ENCODE data around the gene PRR16. TPM values are rescaled to one million over a fixed set of nuclear protein-coding genes. Genes with fewer than 3 reads are reported as not detected.
"Not testable (repeated sequence)": the region's sequence is repeated elsewhere in the genome, so short reads cannot be mapped to it uniquely, and the experiment has no call there.

Gene PRR16
- 19.3 TPM for polyA plus RNA-seq (ENCODE audit: insufficient read length)

DNA sequence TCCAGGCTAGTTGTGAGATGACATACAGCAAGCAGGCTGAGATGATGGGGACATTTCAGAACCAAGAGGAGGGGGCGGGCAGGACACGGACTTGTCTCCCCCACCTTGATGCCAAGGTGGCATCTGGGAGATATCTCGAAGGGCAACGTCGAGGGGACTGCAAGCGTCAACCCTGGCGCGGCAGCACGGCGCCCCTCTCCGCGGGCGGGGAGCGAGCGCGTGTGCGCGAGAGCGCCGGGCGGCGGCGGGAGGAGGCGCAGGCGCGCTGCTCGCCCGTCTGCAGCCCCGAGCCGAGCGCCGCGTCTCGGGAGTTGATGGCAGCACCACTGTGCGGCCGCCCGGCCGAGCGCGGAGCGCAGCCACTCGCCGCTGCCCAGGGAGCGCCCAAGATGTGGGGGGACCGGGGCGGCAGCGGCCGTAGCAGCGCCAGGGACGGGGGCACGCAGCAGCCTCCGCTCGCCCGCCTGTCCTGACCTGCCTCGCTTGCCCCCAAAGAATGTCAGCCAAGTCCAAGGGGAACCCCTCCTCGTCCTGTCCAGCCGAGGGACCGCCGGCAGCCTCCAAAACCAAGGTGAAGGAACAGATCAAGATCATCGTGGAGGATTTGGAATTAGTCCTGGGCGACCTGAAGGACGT lies at the start of gene PRR16:
Gene PRR16, plus strand, starts transcription at position 310 of the 636 bp plus-strand sequence.
- DNase-seq (ENCODE audit: low read depth): no peak

DNA sequence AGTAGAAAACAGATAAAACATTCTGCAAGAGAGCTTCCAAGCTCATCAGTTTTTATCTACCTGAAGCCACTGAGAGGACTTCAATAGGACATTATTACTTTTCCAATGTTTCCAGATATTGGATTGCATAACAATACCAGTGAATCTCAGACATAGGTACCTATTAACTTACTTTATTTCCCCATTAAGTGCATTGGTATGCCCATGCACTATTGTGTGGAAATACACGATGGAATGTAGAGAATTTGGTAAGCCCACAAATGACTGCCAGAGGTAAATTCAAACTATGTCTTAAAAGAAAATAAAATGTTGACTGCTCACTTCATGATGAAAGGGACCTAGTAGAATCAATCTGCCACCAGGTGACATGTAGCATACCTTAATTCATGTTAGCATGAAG lies 48.1 kb upstream of the PRR16 start:
- no peak for DNase-seq (ENCODE audit: low read depth)

DNA sequence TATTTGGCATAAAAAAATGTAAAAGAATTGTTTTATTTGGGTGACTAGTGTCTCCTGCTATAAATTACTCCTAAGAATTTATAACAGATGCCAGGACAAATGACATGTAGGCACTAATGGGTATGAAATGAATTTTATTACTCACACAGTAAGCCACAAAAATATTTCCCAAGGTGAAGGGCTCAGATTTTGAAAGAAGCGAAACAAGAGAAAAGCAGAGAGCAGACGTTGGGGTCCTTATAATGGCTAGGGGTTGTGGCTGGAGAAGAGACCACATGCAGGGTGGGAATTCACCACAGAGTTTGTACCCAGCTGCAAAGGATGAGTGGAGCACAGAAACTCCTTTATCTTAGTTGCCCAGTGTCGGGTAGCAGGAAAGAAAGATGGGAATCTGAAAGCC lies 45.0 kb upstream of the PRR16 start:
- DNase-seq (ENCODE audit: low read depth): no peak

DNA sequence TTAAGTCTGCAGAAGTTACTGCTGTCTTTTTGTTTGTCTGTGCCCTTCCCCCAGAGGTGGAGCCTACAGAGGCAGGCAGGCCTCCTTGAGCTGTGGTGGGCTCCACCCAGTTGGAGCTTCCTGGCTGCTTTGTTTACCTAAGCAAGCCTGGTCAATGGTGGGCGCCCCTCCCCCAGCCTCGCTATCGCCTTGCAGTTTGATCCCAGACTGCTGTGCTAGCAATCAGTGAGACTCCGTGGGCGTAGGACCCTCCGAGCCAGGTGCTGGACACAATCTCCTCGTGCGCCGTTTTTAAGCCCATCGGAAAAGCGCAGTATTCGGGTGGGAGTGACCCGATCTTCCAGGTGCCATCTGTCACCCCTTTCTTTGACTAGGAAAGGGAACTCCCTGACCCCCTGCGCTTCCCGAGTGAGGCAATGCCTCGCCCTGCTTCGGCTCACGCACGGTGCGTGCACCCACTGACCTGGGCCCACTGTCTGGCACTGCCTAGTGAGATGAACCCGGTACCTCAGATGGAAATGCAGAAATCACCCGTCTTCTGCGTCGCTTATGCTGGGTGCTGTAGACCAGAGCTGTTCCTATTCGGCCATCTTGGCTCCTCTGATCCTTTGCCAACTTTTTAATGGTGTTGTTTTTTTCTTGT lies 37.3 kb upstream of the PRR16 start:
- not testable (repeated sequence) for DNase-seq (ENCODE audit: low read depth)

DNA sequence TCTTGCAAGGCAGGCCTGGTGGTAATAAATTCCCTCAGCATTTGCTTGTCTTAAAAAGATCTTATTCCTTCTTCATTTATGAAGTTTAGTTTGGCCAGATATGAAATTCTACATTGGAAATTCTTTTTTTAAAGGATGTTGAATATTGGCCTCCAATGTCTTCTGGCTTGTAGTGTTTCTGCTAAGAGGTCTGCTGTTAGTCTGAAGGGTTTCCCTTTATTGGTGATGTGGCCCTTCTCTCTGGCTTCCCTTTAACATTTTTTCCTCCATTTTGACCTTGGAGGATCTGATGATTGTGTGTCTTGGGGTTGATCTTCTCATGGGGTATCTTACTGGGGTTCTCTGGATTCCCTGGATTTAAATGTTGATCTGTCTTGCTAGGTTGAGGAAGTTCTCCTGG lies 33.5 kb upstream of the PRR16 start:
- DNase-seq (ENCODE audit: low read depth): no peak

DNA sequence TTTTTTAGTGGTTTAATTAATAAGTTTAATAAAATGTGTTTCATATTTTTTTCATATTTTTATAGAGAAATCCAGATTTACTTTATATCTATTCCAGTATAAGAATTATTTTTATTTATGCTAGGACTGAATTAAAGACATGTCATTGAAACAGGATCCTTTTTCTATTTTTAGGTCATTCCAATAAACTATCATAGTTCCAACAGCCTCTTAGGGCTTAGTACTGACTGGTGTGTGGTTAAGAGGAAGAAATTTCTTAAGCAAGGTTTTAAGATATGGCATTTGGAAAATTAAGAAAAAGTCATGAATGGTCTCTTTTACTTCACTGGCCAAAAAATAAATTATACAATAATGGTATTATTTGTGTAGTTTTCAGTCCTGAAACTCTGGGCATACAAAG lies 31.2 kb upstream of the PRR16 start:
- DNase-seq (ENCODE audit: low read depth): no peak

DNA sequence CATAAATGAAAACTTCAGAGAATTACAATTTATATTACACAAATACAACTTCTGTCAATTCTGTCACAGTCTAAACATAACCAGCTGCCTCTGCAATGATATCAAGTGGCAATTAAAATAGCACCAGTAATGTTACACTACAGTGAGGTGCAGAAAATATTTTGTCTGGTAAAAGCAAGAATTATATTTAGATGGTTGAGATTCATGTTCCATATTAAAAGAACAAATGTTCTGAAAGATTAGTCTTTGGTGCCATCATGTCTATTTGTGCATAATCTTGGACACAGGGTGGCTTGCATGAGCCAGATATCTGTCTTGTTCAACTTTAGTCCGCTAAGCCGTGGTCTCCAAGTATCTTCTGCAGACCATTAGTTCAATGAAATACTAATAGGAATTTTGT lies 29.0 kb upstream of the PRR16 start:
- DNase-seq (ENCODE audit: low read depth): no peak

DNA sequence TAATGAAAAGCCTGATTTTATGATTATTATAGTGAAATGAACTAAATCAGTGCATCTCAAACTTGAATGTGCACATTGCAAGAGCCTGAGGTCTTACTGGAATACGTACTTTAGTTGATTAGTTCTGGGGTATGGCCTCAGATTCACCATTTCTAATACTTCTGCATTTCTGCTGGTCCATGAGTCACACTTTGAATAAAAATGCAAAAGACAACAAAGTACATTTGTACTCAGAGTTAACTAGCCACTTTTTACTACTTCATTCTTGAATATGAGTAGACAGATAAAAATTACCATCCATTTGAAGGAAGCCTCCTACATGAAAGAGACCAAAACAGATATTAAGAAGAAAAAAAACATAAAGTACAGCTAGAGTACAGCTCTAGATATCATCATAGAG lies 27.1 kb upstream of the PRR16 start:
- DNase-seq (ENCODE audit: low read depth): no peak

DNA sequence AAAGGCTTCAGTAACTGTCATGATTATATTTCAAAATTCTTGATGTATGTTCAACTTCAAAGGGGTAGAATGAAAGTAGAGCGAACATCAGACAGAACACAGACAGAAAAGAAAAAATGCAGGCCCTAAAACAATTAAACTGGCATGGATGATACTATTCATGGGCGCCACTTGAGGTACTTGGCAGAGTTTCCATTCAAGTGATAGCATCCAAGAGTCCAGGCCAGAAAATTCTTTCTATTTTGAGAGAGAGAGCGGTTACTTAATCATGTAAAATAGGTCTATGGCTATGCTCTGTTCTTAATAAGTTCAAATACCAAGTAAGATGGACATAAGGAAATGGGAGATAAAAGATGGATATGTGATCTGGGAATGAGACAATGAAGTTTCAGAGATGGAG lies 21.4 kb upstream of the PRR16 start:
- no peak for DNase-seq (ENCODE audit: low read depth)

DNA sequence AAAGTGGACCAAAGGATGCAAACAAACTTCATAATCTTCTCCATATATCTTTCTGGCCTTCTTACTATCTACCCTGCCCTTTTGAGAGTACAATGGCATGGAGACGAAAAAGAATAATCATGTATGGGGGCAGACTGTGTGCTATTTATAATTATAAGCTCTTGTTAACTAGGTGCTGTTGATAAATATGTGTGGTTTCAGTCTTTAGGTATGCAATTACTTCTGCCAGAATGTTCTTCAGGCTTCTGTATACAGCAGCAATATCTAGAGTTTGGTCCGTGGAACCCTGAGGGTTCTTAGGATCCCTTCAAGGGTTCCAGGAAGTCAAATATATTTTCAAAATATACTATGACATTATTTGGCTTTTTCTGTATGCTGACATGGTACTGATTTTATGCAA lies 20.5 kb upstream of the PRR16 start:
- DNase-seq (ENCODE audit: low read depth): no peak

DNA sequence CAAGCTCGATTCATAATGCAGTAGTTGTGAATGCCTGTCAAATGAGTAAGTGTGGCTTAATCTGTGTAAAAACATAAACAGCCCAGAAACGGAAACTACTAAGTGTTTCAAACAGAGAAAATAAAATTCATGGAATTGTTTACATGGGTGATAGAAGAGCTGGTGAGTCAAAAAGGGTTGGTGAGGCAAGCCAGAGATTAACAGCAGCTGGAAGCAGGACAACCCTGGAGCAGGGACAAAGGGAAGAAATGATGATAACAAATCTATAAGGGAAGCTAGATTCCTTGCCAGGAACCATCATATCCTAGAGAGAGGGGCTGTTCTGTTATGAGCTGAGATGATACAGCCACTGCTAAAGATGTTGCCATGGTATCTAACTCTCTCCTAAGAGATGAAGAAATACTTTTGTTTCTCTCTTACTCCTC lies 18.0 kb upstream of the PRR16 start:
- no peak for DNase-seq (ENCODE audit: low read depth)

DNA sequence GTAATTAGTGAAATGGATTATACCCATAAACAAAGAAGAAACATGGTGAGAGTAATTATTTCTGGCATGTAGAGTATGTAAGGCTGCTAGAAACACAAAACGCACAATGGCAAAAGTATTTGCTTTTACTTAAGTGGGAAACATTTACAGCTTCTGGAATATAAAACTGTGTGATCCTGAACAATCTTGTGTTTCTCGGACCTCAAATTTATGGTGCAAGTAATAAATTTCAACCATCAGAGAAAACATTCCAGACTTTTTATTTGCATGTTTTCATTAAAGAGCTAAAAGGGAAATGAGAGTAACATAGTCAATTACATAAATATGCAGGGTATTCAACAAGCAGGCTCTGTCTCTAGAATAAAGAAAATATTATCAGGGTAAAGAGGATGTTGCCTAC lies 17.2 kb upstream of the PRR16 start:
- DNase-seq (ENCODE audit: low read depth): no peak

DNA sequence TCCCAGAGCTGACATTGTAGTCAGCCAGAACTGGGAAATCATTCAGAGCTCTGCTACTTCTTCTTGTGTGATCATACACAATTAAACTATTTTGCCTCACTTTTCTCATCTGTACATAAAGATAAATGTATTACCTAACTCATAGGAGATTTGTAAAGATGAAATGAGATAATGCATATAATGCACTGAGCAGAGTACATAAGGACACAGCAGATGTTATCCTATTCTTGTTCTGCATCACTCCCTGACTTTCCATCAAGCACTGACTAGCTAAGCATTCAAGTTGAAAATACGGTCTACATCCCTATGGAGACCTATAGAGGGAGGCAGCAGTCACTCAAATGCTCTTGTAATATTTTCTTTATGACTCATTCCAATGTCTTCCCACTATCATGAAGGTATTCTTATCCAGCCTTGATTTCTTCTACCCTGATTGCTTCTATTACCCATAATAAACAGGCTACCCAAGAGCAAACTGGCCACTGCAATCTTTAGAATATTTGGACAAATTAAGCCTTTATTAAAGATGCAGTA lies 16.3 kb upstream of the PRR16 start:
- no peak for DNase-seq (ENCODE audit: low read depth)

DNA sequence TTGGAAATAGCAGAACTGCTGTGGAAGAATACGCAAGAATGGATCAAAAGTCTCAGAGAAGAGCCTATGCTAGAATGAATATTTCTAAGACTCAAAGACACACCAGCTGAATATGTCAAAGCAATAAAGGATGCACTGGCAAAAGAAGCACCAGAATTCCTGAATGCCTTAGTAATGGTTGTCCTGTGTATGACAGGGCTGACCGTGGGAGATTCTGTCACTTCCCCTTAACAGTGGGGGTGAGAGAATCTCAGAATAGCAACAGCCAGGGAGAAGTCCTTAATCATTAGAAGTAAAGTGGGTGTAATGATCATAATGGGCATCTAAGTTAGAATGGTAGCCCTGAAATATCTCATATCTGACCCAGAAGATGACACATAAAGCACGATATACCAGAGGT lies 14.6 kb upstream of the PRR16 start:
- no peak for DNase-seq (ENCODE audit: low read depth)

DNA sequence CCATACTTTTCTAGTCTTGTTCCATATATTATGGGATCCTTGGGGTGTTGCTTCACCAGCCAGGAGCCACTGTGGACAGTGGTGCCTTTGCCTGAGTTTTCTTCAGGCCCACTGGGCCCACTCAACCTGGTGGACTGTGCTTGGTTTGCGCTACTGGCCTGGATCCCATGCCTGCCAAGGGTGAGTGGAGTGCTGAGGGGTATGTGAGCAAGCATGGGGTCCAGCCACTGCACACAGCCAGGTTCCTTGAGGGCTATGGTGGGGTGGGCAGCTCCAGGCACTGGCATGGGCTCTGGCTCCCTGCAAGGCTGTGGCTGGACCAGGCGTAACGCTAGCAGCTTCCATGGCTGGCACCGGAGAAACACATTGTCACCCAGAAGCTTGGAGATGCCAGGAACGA lies 13.2 kb upstream of the PRR16 start:
- DNase-seq (ENCODE audit: low read depth): no peak

DNA sequence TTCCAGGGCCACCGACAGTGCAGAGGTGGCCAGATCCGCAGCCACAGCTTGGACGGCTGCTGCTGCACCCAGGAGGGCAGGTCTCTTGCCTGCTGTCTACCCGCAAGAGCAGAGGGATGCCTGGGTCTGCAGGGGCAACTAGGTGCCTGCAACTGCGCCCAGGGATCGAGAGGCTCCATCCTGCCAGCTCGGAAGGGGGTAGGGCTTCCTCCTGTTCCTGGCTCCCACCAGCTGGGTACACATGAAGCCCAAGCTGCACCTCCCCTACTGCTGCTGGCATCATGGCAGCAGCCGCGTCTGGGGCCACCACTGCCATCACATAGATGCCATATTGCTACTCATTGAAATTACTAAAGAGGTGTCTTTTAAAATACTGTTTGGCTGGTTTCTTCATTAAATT lies 12.7 kb upstream of the PRR16 start:
- DNase-seq (ENCODE audit: low read depth): no peak

DNA sequence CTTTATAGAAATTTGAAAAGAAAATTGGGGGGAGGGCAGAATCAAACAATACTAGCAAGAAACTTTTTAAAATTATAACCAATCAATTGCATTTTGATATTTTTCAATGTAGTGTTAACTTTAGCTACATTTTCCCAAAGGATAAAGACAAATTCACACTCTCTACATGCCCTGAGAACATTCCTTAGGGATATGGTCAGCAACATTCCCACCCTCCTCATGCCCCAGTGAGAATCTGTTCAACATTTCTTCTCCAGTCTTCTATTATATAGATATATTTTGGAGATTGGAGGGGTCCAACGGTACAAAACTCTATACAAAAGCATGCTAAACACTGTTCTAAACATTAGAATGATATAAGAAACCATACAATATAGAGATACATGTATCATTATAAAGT lies 11.6 kb upstream of the PRR16 start:
- no peak for DNase-seq (ENCODE audit: low read depth)

DNA sequence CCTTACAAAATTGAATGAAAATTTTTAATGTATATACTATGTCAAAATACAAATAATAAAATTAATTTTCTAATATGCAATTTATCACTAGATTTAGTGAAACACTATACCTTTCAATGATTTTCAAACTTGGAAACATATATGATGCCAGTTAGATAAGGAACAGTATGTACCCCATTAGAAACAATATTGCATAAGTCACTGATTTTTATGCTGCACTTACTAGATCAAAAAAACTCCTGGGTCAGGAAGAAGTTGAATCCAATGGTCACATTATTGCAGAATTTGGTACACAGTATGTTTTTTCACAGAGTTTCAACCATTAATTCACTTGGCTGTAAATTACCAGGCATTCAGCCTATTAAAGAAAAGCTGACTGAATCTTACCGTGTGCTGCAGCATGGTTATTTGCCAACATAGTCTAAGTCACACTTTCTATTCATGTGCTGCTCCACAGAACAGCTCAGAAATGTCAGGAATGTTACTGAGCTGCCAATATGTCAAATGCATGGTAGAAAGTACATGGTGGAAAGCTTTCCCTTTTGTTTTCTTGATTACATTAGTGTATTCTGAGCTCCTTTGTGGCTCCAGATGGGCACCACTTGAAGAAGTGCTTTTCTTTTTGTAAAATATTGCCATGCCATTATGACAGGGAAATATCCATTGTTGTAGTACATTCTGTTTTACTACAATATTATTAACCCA lies 9.9 kb upstream of the PRR16 start:
- no peak for DNase-seq (ENCODE audit: low read depth)

DNA sequence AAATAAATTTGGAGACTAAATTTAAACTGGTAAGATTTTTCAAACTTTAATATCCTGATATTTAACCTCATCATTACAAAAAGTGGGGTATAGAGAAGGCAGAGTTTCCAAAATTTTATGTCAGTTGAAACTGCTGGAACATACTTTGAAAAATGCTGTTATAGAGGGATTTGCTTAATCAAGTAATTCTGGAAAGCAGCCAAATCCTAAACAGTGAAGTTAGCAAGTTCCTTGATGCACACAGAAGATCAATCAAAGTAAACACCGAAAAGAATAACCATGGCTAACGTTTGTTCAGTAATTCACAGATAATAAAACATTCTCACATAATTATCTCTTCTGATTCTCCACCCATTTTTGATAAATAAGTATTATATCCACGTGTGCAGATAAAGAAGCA lies 8.1 kb upstream of the PRR16 start:
- DNase-seq (ENCODE audit: low read depth): no peak

DNA sequence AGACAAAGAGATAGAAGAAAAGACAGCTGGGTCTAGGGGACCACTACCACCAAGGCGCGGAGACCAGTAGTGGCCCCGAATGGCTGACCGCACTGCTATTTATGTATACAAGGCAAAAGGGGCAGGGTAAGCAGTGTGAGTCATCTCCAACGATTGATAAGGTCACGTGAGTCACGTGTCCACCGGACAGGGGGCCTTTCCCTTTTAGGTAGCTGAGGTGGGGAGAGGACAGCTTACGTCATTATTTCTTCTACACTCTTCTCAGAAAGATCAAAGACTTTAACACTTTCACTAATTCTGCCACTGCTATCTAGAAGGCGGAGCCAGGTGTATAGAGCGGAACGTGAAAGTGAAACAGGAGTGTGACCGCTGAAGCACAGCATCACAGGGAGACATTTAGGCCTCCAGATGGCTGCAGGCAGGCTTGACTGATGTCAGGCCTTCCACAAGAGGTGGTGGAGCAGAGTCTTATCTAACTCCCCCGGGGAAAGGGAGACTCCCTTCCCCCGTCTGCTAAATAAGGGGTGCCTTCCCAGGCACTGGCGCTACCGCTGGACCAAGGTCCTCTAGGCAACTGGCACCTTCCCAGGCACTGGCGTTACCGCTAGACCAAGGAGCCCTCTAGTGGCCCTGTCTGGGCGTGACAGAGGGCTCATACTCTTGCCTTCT lies 6.1 kb upstream of the PRR16 start:
- DNase-seq (ENCODE audit: low read depth): no peak

DNA sequence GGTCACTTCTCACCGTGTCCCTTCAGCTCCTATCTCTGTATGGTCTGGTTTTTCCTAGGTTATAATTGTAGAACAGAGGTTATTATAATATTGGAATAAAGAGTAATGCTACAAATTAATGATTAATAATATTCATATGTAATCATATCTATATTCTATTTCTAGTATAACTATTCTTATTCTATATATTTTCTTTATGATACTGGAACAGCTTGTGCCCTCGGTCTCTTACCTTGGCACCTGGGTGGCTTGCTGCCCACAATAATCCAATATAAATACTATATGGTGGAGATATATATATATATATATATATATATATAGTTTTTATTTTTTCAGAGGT lies 5.6 kb upstream of the PRR16 start:
- DNase-seq (ENCODE audit: low read depth): not testable (repeated sequence)

DNA sequence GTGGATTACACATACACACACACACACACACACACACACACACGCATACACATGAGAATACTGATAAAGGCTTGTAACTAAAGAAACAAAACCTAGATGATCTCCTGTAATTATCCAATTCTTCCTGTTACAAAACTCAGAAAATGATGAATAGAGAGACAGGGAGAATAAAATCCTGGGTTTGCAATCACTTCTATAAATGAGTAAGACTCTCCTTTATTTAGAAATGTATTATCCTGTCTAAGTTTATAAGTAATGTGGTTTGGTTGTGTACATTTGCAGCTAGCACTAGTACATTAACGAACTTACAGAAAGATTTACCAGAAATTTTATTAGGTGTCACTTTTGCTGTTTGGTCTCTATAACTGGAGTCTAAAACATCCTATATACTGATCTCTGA lies 2.8 kb upstream of the PRR16 start:
- DNase-seq (ENCODE audit: low read depth): no peak
